ENCODE measurements around the gene SRP14.

DNA sequence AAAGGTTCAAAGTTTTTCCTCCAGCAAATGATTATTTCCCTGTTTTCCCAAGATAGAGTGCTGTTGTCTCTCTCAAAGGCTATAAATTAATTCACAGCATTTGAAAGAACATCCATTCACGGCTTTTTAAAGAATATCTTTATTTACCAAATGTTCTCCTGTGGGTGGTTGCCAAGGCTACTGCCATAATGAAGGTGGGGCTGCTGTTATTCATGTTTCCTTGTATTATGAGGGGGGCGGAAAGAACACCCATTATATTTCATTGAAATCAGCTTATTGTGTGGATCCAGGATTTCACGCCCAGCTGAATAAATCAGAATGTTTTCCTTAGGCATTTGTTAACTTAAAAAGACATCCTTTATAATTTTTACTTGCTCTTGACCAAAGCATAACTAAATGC is 10.1 kb downstream of the SRP14 start:
- TF ChIP-seq CTCF (IDR thresholded peaks at IDR 0.05) (no peak), POLR2A (IDR thresholded peaks at IDR 0.05; ENCODE audit: low read length) (no peak), HOXA7 (CRISPR knock-in tag; IDR thresholded peaks at IDR 0.05) (no peak), FOXS1 (CRISPR knock-in tag; IDR thresholded peaks at IDR 0.05) (no peak), BHLHE40 (IDR thresholded peaks at IDR 0.05; ENCODE audit: low read depth, low read length) (no peak), RCOR1 (IDR thresholded peaks at IDR 0.05; ENCODE audit: low read depth, low read length) (no peak), USF2 (IDR thresholded peaks at IDR 0.05) (no peak), POLR2AphosphoS2 (conservative IDR thresholded peaks at IDR 0.05; ENCODE audit: low read length) (no peak)

All from A549 (cell line).